ENCODE data around the gene GCNA.

- TF ChIP-seq CTCF (conservative IDR thresholded peaks at IDR 0.05 in 1 of 2, IDR thresholded peaks at IDR 0.05 in 1 of 2; ENCODE audit: low read depth in 1 of 2, low read length in 2 of 2) (no peak), EZH2 (IDR thresholded peaks at IDR 0.05; ENCODE audit: low read length, missing control alignments) (no peak)
These were observed 26.7 kb downstream of the GCNA start for GRCh38 chrX:71604796-71605568.
